Right atrium auricular region (tissue), 2 donors: Measurements from ENCODE around the gene FN3KRP. TPM values are rescaled to one million over a fixed set of nuclear protein-coding genes. Genes with fewer than 3 reads are reported as not detected.

Experiments
- DNase-seq: peaks from one replicate; pipeline ENCODE4 v3.0.0-alpha.2; 2019; ENCODE audit warnings: low spot score
- H3K27ac ChIP-seq, 2 donors: fragments of 200-600 bp; sonication (generic); 1 replicate in 1 of 2; 2 replicates in 1 of 2; pipeline ENCODE4 v1.5.1; 2016 to 2019
- H3K27me3 ChIP-seq, 2 donors: fragments of 200-600 bp; sonication (generic); one replicate each; pipeline versions ENCODE4 v1.5.1 to v1.6.0; 2017 to 2019
- H3K36me3 ChIP-seq: fragments of 200-600 bp; sonication (generic); one replicate; pipeline ENCODE4 v1.5.1; 2016
- H3K4me1 ChIP-seq, 2 donors: fragments of 200-600 bp; sonication (generic); one replicate each; pipeline versions ENCODE4 v1.5.1 to v1.6.0; 2017 to 2019
- H3K4me3 ChIP-seq, 2 donors: fragments of 200-600 bp; sonication (generic); 1 replicate in 1 of 2; 2 replicates in 1 of 2; pipeline ENCODE4 v1.5.1; 2017 to 2019; ENCODE audit warnings: mild to moderate bottlenecking in 1 of 2, moderate library complexity in 1 of 2
- H3K9me3 ChIP-seq, 2 donors: fragments of 200-600 bp; sonication (generic); one replicate each; pipeline ENCODE4 v1.5.1; 2019
- total RNA-seq, 2 donors: library from RNA; depleted of rRNA; stranded (reverse); fragments of >200 nt; gene quantifications; one replicate each; pipeline ENCODE4 v1.1.0, GENCODE V29; 2016
- TF ChIP-seq, protein P1 (sequence below), 2 donors: fragments of 200-600 bp; sonication (generic); IDR thresholded peaks; one replicate each; pipeline ENCODE4 v1.5.1; 2019; ENCODE audit warnings: antibody characterized with exemption in 2 of 2

FN3KRP gene
- total RNA-seq, 2 donors from 2014 or later: 6.1 TPM

GRCh38 chr17:82720204-82720603, 3.7 kb downstream of the FN3KRP start:
- Histone ChIP-seq H3K36me3 (peaks cover 30% of the 10 kb centered on the region), H3K4me3 (no peak overlapping the region), H3K27me3 (no peaks in the 10 kb centered on the region), H3K27ac (no peak overlapping the region), H3K9me3 (no peaks in the 10 kb centered on the region), H3K4me1 (peaks cover 0 to 17% of the 10 kb centered on the region in 2 donors)
- TF ChIP-seq, protein P1, sequence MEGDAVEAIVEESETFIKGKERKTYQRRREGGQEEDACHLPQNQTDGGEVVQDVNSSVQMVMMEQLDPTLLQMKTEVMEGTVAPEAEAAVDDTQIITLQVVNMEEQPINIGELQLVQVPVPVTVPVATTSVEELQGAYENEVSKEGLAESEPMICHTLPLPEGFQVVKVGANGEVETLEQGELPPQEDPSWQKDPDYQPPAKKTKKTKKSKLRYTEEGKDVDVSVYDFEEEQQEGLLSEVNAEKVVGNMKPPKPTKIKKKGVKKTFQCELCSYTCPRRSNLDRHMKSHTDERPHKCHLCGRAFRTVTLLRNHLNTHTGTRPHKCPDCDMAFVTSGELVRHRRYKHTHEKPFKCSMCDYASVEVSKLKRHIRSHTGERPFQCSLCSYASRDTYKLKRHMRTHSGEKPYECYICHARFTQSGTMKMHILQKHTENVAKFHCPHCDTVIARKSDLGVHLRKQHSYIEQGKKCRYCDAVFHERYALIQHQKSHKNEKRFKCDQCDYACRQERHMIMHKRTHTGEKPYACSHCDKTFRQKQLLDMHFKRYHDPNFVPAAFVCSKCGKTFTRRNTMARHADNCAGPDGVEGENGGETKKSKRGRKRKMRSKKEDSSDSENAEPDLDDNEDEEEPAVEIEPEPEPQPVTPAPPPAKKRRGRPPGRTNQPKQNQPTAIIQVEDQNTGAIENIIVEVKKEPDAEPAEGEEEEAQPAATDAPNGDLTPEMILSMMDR (IDR thresholded peaks at IDR 0.05): no peak
- no peak for DNase-seq

- Histone ChIP-seq H3K4me1 (peaks cover 0 to 5% of the 10 kb centered on the region in 2 donors), H3K27me3 (no peaks in the 10 kb centered on the region), H3K4me3 (no peak overlapping the region), H3K36me3 (peaks cover 45% of the 10 kb centered on the region), H3K27ac (no peak overlapping the region), H3K9me3 (no peaks in the 10 kb centered on the region)
- TF ChIP-seq, protein P1 (IDR thresholded peaks at IDR 0.05): no peak
- no peak for DNase-seq
These were observed 6.0 kb downstream of the FN3KRP start for GRCh38 chr17:82722341-82723013.

GRCh38 chr17:82723169-82723807, 6.8 kb downstream of the FN3KRP start:
- Histone ChIP-seq H3K4me3 (no peak overlapping the region), H3K27ac (no peak overlapping the region), H3K9me3 (no peaks in the 10 kb centered on the region), H3K36me3 (peaks cover 52% of the 10 kb centered on the region), H3K4me1 (no peaks in the 10 kb centered on the region), H3K27me3 (no peaks in the 10 kb centered on the region)
- TF ChIP-seq, protein P1 (IDR thresholded peaks at IDR 0.05): no peak
- no peak for DNase-seq

GRCh38 chr17:82726427-82726826, 9.9 kb downstream of the FN3KRP start:
- TF ChIP-seq, protein P1 (IDR thresholded peaks at IDR 0.05): no peak
- H3K4me3 ChIP-seq: no peak overlapping the region
- DNase-seq: no peak
- peaks cover 48% of the 10 kb centered on the region for H3K36me3 ChIP-seq
- H3K27me3 ChIP-seq: no peaks in the 10 kb centered on the region
- H3K9me3 ChIP-seq: no peaks in the 10 kb centered on the region
- H3K27ac ChIP-seq: no peak overlapping the region
- H3K4me1 ChIP-seq: no peaks in the 10 kb centered on the region

DNA sequence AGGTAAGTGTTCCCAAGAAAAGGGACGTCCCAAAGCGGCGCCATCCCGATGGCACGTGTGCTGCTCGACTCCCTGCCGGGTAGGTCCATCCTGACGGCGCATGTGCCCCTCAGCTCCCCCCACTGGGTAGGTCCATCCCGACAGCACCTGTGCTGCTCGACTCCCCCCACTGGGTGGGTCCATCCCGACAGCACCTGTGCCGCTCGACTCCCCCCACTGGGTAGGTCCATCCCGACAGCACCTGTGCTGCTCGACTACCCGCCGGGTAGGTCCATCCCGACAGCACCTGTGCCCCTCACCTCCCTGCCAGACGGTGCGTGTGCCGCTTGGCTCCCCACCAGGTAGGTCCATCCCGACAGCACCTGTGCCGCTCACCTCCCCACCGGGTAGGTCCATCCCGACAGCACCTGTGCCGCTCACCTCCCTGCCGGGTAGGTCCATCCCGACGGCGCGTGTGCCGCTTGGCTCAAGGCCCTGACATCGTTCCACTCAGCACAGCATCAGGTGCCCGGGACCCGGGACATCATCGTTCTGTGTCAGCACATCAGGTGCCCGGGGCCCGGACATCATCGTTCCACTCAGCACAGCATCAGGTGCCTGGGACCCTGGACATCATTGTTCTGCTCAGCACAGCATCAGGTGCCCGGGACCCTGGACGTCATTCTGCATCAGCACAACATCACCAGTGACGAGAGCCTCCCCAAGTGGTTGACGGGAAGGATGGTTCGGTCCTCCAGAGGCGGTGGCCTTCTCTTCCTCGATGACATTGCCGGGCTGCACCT, 13.2 kb downstream of the FN3KRP start:
- Histone ChIP-seq H3K9me3 (no peaks in the 10 kb centered on the region), H3K27ac (no peak overlapping the region), H3K36me3 (peaks cover 35% of the 10 kb centered on the region), H3K4me3 (no peak overlapping the region), H3K4me1 (peaks cover 0 to 2% of the 10 kb centered on the region in 2 donors), H3K27me3 (no peaks in the 10 kb centered on the region)
- DNase-seq: no peak
- TF ChIP-seq, protein P1 (IDR thresholded peaks at IDR 0.05): no peak
